HG02870 (cell line): Measurements from ENCODE around the gene ARL2BP.

ENCODE experiments used
- ATAC-seq: cut with Tn5 transposase; IDR thresholded peaks from one replicate; pipeline ENCODE4 v1.9.1; 2021; ENCODE audit warnings: mild to moderate bottlenecking, moderate library complexity; ENCODE audit not compliant: unreplicated experiment

Gene ARL2BP

GRCh38 chr16:57235128-57236021 is 9.7 kb upstream of the ARL2BP start:
- ATAC-seq, result no peak

GRCh38 chr16:57236022-57236350 is 9.1 kb upstream of the ARL2BP start:
- no peak for ATAC-seq

GRCh38 chr16:57238682-57239081 is 6.4 kb upstream of the ARL2BP start:
- no peak for ATAC-seq

- no peak for ATAC-seq
Measured at GRCh38 chr16:57239107-57239506, 6.0 kb upstream of the ARL2BP start.

GRCh38 chr16:57240851-57241250 is 4.2 kb upstream of the ARL2BP start:
- no peak for ATAC-seq

- ATAC-seq, result no peak
Measured at GRCh38 chr16:57242650-57243049, 2.4 kb upstream of the ARL2BP start.

- peak; percentile 21 for ATAC-seq
Measured at GRCh38 chr16:57244463-57244766, 644 bp upstream of the ARL2BP start.

- ATAC-seq, result no peak
Measured at GRCh38 chr16:57245472-57246113, 534 bp downstream of the ARL2BP start.

GRCh38 chr16:57251352-57251751 is 6.3 kb downstream of the ARL2BP start:
- ATAC-seq, result no peak

GRCh38 chr16:57252148-57252721 is 7.2 kb downstream of the ARL2BP start:
- no peak for ATAC-seq

- no peak for ATAC-seq
Measured at GRCh38 chr16:57253466-57253865, 8.4 kb downstream of the ARL2BP start.

GRCh38 chr16:57255686-57256415 is 10.8 kb downstream of the ARL2BP start:
- no peak for ATAC-seq

- ATAC-seq, result no peak
Measured at GRCh38 chr16:57256601-57257395, 11.7 kb downstream of the ARL2BP start.

GRCh38 chr16:57257455-57258070 is 12.5 kb downstream of the ARL2BP start:
- ATAC-seq, result no peak

- no peak for ATAC-seq
Measured at GRCh38 chr16:57258226-57258909, 13.3 kb downstream of the ARL2BP start.

GRCh38 chr16:57258910-57259475 is 13.9 kb downstream of the ARL2BP start:
- no peak for ATAC-seq

- ATAC-seq, result no peak
Measured at GRCh38 chr16:57260294-57260929, 15.4 kb downstream of the ARL2BP start.

GRCh38 chr16:57261806-57262205 is 16.7 kb downstream of the ARL2BP start:
- ATAC-seq, result no peak
